Glutamatergic neuron (in vitro differentiated cells): Measurements from ENCODE around the gene SIK3. TPM values are rescaled to one million over a fixed set of nuclear protein-coding genes. Genes with fewer than 3 reads are reported as not detected.
"Not testable (repeated sequence)": the region's sequence is repeated elsewhere in the genome, so short reads cannot be mapped to it uniquely, and the experiment has no call there.

ENCODE experiments used
- DNase-seq: peaks from one replicate; pipeline ENCODE4 v3.0.0; 2022
- H3K27ac Mint-ChIP-seq: one replicate; pipeline ENCODE4 v1.8.0; 2020; ENCODE audit warnings: mild to moderate bottlenecking, mixed read lengths, inconsistent platforms; ENCODE audit not compliant: unreplicated experiment
- H3K27me3 Mint-ChIP-seq: one replicate; pipeline ENCODE4 v1.8.0; 2020; ENCODE audit warnings: mild to moderate bottlenecking, moderate library complexity, mixed read lengths, inconsistent platforms; ENCODE audit not compliant: unreplicated experiment
- H3K36me3 Mint-ChIP-seq: one replicate; pipeline ENCODE4 v1.8.0; 2020; ENCODE audit warnings: mild to moderate bottlenecking, mixed read lengths, inconsistent platforms; ENCODE audit not compliant: unreplicated experiment
- H3K4me1 Mint-ChIP-seq: one replicate; pipeline ENCODE4 v1.8.0; 2020; ENCODE audit warnings: mild to moderate bottlenecking, low read depth, mixed read lengths, inconsistent platforms; ENCODE audit not compliant: unreplicated experiment
- H3K4me3 Mint-ChIP-seq: one replicate; pipeline ENCODE4 v1.8.0; 2020; ENCODE audit warnings: mild to moderate bottlenecking, mixed read lengths, inconsistent platforms; ENCODE audit not compliant: unreplicated experiment
- H3K9me3 Mint-ChIP-seq: one replicate; pipeline ENCODE4 v1.8.0; 2020; ENCODE audit warnings: mild to moderate bottlenecking, moderate library complexity, mixed read lengths, inconsistent platforms; ENCODE audit not compliant: unreplicated experiment
- CTCF ChIP-seq: fragments of 200-600 bp; sonication (generic); IDR thresholded peaks from one replicate; pipeline ENCODE4 v1.5.0; 2021; ENCODE audit not compliant: partially characterized antibody, unreplicated experiment
- total RNA-seq: library from RNA; stranded (reverse); fragmentation: NEBNext Ultra II Directional; extraction: Animal tissue kit (Norgen Biotek cat#: 25700); gene quantifications from one replicate; pipeline ENCODE4 v1.2.1, GENCODE V29; 2021; ENCODE audit not compliant: unreplicated experiment

Gene SIK3
- total RNA-seq, 1 donor from 2014 or later, result 22.2 TPM

DNA sequence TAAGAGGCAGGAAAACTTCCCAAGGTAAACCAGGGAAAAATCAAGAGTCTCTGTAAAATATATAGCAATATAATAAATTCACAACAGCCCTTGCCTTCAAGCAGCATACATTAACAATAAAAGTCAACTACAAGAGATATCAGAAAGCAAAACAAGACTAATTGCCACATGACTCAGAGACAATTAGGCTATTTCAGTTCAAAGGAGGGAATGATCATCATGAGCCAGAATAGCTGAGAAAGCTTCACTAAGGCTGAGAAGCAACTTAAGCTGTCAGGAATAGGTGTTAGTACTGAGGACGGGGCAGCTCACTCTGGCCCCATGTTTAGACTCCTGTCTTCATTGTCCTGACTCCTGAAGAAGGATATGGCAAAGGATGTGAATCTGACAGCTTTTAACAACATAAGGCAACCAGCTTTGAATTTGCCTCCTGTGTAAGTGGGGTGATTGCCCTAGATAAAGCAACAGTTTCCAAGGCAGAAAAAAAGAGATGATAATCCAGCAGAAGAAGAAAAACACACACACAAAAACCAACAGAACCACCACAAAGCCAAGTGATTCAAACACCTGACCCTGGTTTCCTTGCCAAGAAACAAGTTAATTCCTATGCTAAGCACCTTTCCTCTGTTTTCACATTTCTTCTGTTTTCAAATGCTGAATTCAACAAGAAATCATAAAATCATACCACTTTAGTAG lies 60.8 kb downstream of the SIK3 start:
- H3K9me3 Mint-ChIP-seq, result no peaks in the 10 kb centered on the region
- no peaks in the 10 kb centered on the region for H3K27me3 Mint-ChIP-seq
- TF ChIP-seq CTCF, result no peak
- H3K36me3 Mint-ChIP-seq, result no peaks in the 10 kb centered on the region
- no peak overlapping the region for H3K27ac Mint-ChIP-seq
- no peak for DNase-seq
- peaks cover 2% of the 10 kb centered on the region for H3K4me1 Mint-ChIP-seq
- no peak overlapping the region for H3K4me3 Mint-ChIP-seq

DNA sequence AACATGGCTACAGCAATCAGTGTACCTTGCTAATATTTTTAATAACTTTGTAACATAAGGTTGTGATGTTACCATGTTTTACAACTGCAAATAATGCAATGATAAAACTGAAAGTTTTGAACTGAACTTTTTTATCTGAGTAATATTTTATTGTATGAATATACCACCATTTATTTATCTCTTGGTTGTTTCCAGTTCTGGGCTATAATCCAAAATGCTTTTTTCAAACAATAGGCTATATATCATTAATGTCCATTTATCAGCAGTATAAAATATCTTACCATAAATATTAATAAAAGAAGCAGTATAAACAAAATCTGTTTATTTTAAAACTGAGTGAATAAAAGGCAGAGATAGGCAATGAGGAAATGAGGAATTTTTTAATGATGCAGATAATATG lies 63.3 kb downstream of the SIK3 start:
- Mint-ChIP-seq H3K4me3 (no peak overlapping the region), H3K9me3 (no peaks in the 10 kb centered on the region), H3K27ac (no peak overlapping the region), H3K4me1 (peaks cover 2% of the 10 kb centered on the region), H3K36me3 (no peaks in the 10 kb centered on the region), H3K27me3 (no peaks in the 10 kb centered on the region)
- no peak for TF ChIP-seq CTCF
- DNase-seq, result no peak

DNA sequence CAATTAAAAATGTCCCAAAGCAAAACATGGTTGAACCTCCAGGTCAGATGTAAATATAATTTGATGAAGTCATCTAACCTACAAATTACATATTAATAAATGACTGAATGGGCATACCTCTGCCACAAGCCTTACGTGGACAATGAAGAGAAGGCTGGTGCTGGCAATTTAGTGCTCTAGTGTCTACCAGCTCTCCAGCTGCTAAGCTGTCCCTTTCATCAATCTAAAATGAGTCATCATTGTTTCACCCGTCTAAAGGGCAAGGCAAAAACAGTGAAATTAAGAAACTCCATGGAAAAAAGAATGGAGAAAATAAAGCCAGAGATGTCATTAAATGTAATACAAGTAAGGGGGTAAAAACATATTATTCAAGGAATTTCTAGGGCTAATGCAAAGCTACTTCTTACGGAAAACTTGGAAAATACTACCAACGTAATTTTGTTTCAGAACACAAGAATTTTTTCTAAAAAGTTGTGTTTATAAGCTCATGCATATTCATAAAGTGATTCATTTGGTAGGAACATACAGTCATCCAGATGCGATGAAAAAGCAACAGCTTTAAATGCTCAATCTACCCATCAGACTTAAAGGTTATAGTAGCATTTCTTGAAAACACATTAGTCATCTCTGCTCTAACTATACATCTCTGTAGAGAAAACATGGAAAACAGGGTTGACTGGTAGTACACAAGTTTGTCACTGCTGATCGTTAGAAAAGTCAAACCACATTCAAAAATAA lies 71.5 kb downstream of the SIK3 start:
- Mint-ChIP-seq H3K9me3 (peaks cover 4% of the 10 kb centered on the region), H3K4me1 (peaks cover 4% of the 10 kb centered on the region), H3K4me3 (no peak overlapping the region), H3K27ac (no peak overlapping the region), H3K36me3 (no peaks in the 10 kb centered on the region), H3K27me3 (no peaks in the 10 kb centered on the region)
- no peak for TF ChIP-seq CTCF
- no peak for DNase-seq

- not testable (repeated sequence) for DNase-seq, H3K4me3 Mint-ChIP-seq, H3K9me3 Mint-ChIP-seq, H3K27ac Mint-ChIP-seq, H3K27me3 Mint-ChIP-seq, H3K36me3 Mint-ChIP-seq
- peaks cover 10% of the 10 kb centered on the region for H3K4me1 Mint-ChIP-seq
Measured at GRCh38 chr11:117023707-117024106, 74.5 kb downstream of the SIK3 start.

DNA sequence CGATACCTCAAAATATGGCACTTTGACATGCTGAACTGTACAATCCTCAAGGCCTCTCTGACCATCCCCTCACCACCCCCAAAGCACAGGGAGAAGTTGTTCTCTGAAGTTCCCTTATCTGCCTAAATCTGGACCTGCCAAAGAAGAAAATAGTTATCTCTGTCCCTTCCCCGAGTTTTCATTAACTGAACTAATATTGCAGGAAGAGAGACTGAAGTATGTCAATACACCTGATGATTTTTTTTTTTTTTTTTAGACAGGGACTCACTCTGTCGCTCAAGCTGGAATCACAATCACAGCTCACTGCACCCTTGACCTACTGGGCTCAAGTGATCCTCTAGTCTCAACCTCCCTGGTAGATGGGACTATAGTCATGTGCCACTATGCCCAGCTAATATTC lies 75.0 kb downstream of the SIK3 start:
- Mint-ChIP-seq H3K4me3 (no peak overlapping the region), H3K27me3 (no peaks in the 10 kb centered on the region), H3K9me3 (no peaks in the 10 kb centered on the region), H3K36me3 (no peaks in the 10 kb centered on the region), H3K27ac (no peak overlapping the region), H3K4me1 (peaks cover 10% of the 10 kb centered on the region)
- no peak for DNase-seq
- no peak for TF ChIP-seq CTCF
